Measurements from ENCODE around the gene SLC8A3.

GRCh38 chr14:70033116-70033515 is 155.6 kb downstream of the SLC8A3 start:
- TF ChIP-seq FOXM1 (IDR thresholded peaks at IDR 0.05; ENCODE audit: low read depth) (no peak), SIN3A (IDR thresholded peaks at IDR 0.05; ENCODE audit: borderline replicate concordance, low read depth, low read length) (no peak), CTCF (IDR thresholded peaks at IDR 0.05) (no peak), TAF1 (IDR thresholded peaks at IDR 0.05; ENCODE audit: borderline replicate concordance, low read depth, low read length) (no peak), RCOR1 (IDR thresholded peaks at IDR 0.05; ENCODE audit: low read length) (no peak), RXRA (IDR thresholded peaks at IDR 0.05; ENCODE audit: borderline replicate concordance, low read depth) (no peak), YY1 (IDR thresholded peaks at IDR 0.05; ENCODE audit: low read depth) (no peak), RAD21 (IDR thresholded peaks at IDR 0.05; ENCODE audit: low read length) (no peak), POLR2AphosphoS5 (IDR thresholded peaks at IDR 0.05; ENCODE audit: low read depth, low read length) (no peak), MEF2A (IDR thresholded peaks at IDR 0.05; ENCODE audit: borderline replicate concordance, low read depth) (no peak)
- TF ChIP-seq, protein P1, sequence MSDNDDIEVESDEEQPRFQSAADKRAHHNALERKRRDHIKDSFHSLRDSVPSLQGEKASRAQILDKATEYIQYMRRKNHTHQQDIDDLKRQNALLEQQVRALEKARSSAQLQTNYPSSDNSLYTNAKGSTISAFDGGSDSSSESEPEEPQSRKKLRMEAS (IDR thresholded peaks at IDR 0.05; ENCODE audit: low read depth): no peak

All from SK-N-SH (cell line).